GM21529 (cell line): ENCODE data around the gene AGBL3.

ENCODE experiments used
- ATAC-seq: cut with Tn5 transposase; IDR thresholded peaks from one replicate; pipeline ENCODE4 v1.9.1; 2021; ENCODE audit not compliant: unreplicated experiment

The AGBL3 gene

DNA sequence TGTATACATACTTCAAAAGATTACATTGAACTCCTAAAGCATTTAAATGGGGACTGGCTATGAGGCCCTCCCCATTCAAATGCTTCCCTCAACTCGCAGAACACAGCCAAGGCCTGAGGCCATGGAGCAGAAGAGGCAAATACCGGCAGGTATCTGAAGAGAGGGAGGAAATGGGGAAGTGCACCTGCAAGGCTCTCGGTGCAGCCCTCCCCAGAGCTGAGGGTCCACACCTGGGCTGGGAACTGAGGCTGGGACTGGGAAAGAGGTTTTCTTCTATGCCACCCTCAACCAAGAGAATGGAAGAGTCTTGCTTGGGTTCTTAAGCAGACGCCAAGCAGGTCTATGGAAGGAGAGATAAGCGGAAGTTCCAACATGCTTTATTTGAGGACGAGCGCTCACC, 197.2 kb downstream of the AGBL3 start:
- no peak for ATAC-seq

DNA sequence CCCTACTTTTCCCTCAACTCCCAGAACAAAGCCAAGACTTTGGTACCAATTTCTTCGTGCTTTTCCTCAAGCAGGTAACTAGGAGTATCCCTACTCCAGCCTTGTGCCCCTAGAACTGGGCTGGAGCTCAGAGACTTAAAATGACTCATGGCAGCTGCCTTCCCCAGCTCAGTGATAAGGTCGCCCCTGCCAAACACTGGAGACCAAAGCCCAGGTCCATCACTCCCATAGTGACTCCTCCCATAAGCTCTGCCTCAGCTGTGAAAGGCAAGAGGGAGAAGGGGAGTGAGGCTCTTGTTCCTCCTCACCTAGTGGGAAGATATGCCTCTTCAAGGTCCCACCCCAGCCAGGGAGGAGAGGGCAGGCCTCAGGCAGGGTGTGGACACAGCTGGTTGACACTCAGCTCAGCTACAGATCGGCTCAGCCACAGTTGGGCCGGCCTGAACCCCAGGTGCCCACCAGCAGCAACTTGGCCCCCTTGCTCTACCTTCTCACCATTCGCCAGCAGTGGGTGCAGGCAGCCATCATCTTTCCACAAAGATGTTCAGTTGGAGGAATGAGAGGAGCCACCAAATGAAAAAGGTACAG, 198.0 kb downstream of the AGBL3 start:
- no peak for ATAC-seq
